Activated naive CD4-positive, alpha-beta T cell treated with anti-CD3 and anti-CD28 coated beads, Interleukin-2, amount 10 ng/mL, durations not matched to agents 7 days and 5 days (primary cell): ENCODE measurements around the gene SMIM23.

Experiments used
- CTCF ChIA-PET: fragments of 350-600 bp; sonication (Branson Sonifier 250); formaldehyde crosslinking; loops from one replicate; lab custom pipeline; 2021; ENCODE audit warnings: antibody characterized with exemption; lab: Charles Lee
- DNase-seq: peaks from one replicate; pipeline ENCODE4 v3.0.0-alpha.2; 2020
- H3K27ac Mint-ChIP-seq: one replicate; pipeline ENCODE4 v1.8.0; 2021; ENCODE audit warnings: mild to moderate bottlenecking, moderate library complexity, mixed read lengths
- H3K27me3 Mint-ChIP-seq: one replicate; pipeline ENCODE4 v1.8.0; 2021; ENCODE audit warnings: mild to moderate bottlenecking, mixed read lengths
- H3K36me3 Mint-ChIP-seq: one replicate; pipeline ENCODE4 v1.8.0; 2021; ENCODE audit warnings: mixed read lengths
- H3K4me1 Mint-ChIP-seq: one replicate; pipeline ENCODE4 v1.8.0; 2021; ENCODE audit warnings: mixed read lengths
- H3K4me3 Mint-ChIP-seq: one replicate; pipeline ENCODE4 v1.8.0; 2021; ENCODE audit warnings: mild to moderate bottlenecking, moderate library complexity, mixed read lengths
- H3K9me3 Mint-ChIP-seq: one replicate; pipeline ENCODE4 v1.8.0; 2021; ENCODE audit warnings: mixed read lengths

Gene SMIM23

DNA sequence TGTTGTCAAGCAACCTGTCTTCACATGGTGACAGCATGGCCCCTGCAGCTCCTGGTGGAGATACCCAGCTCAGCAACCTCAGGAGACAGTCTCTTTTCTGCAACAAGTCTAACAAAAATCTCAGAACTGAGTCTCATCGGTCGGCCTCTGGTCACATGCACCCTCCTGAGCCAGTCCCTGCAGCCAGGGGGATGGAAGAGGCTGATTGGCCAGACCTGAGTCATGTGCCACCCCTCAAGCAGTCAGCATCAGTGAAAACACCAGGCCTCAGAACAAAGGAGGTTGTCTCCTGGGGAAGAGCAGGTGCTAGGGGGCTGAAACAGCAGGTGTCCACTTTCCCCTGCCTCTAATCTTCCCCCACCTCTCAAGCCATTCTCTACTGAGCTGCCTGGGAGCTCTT is 54.4 kb downstream of the SMIM23 start:
- Mint-ChIP-seq H3K9me3 (no peaks in the 10 kb centered on the region), H3K27ac (no peak overlapping the region), H3K4me1 (peaks cover 8% of the 10 kb centered on the region), H3K27me3 (no peaks in the 10 kb centered on the region), H3K4me3 (no peak overlapping the region), H3K36me3 (no peaks in the 10 kb centered on the region)
- CTCF ChIA-PET = no interaction called here
- no peak for DNase-seq
